ENCODE data around the gene LCE4A.
"Not testable (repeated sequence)": the region's sequence is repeated elsewhere in the genome, so short reads cannot be mapped to it uniquely, and the experiment has no call there.

Gene LCE4A

GRCh38 chr1:152681616-152682015 lies 26.3 kb upstream of the LCE4A start:
- no peak for TF ChIP-seq CTCF (IDR thresholded peaks at IDR 0.05; ENCODE audit: low read depth, low read length, missing control alignments)
- DNase-seq (ENCODE audit: low read depth): no peak
- H3K4me3 ChIP-seq (ENCODE audit: low read depth, low read length): no peak overlapping the region

GRCh38 chr1:152683846-152684245 lies 24.1 kb upstream of the LCE4A start:
- no peak for TF ChIP-seq CTCF (IDR thresholded peaks at IDR 0.05; ENCODE audit: low read depth, low read length, missing control alignments)
- no peak for DNase-seq (ENCODE audit: low read depth)
- H3K4me3 ChIP-seq (ENCODE audit: low read depth, low read length): no peak overlapping the region

GRCh38 chr1:152685823-152686222 lies 22.1 kb upstream of the LCE4A start, which contains the start of gene LCE2B:
TSS of gene LCE2B (plus strand) at chr1:152686123. CDS start at chr1:152686844, 721 bp downstream.
- not testable (repeated sequence) for DNase-seq (ENCODE audit: low read depth); H3K4me3 ChIP-seq (ENCODE audit: low read depth, low read length)

- no peak for DNase-seq (ENCODE audit: low read depth)
- H3K4me3 ChIP-seq (ENCODE audit: low read depth, low read length): no peak within 1 kb of the TSS
- TF ChIP-seq CTCF (IDR thresholded peaks at IDR 0.05; ENCODE audit: low read depth, low read length, missing control alignments): no peak
These were observed 10.0 kb upstream of the LCE4A start, which contains the start of gene LCE2A for GRCh38 chr1:152697701-152698600. TSS of gene LCE2A (plus strand) at chr1:152698345. CDS start at chr1:152698902, 557 bp downstream.

- TF ChIP-seq CTCF (IDR thresholded peaks at IDR 0.05; ENCODE audit: low read depth, low read length, missing control alignments): no peak
- no peak for DNase-seq (ENCODE audit: low read depth)
- no peak overlapping the region for H3K4me3 ChIP-seq (ENCODE audit: low read depth, low read length)
These were observed 8.2 kb upstream of the LCE4A start for GRCh38 chr1:152699746-152700145.

GRCh38 chr1:152718238-152718637 lies 10.3 kb downstream of the LCE4A start:
- DNase-seq (ENCODE audit: low read depth): no peak
- no peak for TF ChIP-seq CTCF (IDR thresholded peaks at IDR 0.05; ENCODE audit: low read depth, low read length, missing control alignments)
- no peak overlapping the region for H3K4me3 ChIP-seq (ENCODE audit: low read depth, low read length)

GRCh38 chr1:152725261-152725660 lies 17.3 kb downstream of the LCE4A start:
- no peak overlapping the region for H3K4me3 ChIP-seq (ENCODE audit: low read depth, low read length)
- DNase-seq (ENCODE audit: low read depth): no peak
- no peak for TF ChIP-seq CTCF (IDR thresholded peaks at IDR 0.05; ENCODE audit: low read depth, low read length, missing control alignments)

Data from GM12864 (cell line).